Esophagus (tissue), 2 donors: Measurements from ENCODE around the gene KCTD15. TPM values are rescaled to one million over a fixed set of nuclear protein-coding genes. Genes with fewer than 3 reads are reported as not detected.

Experiments used
- H3K27ac ChIP-seq, 2 donors: one replicate each; pipeline ENCODE4 v1.5.1; 2013; ENCODE audit warnings: low read depth in 2 of 2, mild to moderate bottlenecking in 2 of 2, inconsistent platforms in 1 of 2, low read length in 1 of 2, moderate library complexity in 1 of 2
- H3K27me3 ChIP-seq, 2 donors: one replicate each; pipeline ENCODE4 v1.6.1; 2013; ENCODE audit warnings: low read length in 2 of 2, control low read depth in 1 of 2, mild to moderate bottlenecking in 1 of 2; ENCODE audit not compliant: insufficient read depth in 2 of 2, control insufficient read depth in 1 of 2
- H3K36me3 ChIP-seq, 2 donors: one replicate each; pipeline ENCODE4 v1.6.1; 2013; ENCODE audit warnings: low read length in 1 of 2; ENCODE audit not compliant: control insufficient read depth in 2 of 2, insufficient read depth in 2 of 2
- H3K4me1 ChIP-seq, 2 donors: one replicate each; pipeline ENCODE4 v1.6.1; 2013; ENCODE audit warnings: low read length in 1 of 2; ENCODE audit not compliant: control insufficient read depth in 2 of 2, insufficient read depth in 2 of 2
- H3K4me3 ChIP-seq, 2 donors: one replicate each; pipeline ENCODE4 v1.5.1; 2013; ENCODE audit warnings: low read length in 2 of 2, mild to moderate bottlenecking in 2 of 2, low read depth in 1 of 2, moderate library complexity in 1 of 2
- H3K9me3 ChIP-seq, 2 donors: one replicate each; pipeline ENCODE4 v1.6.1; 2013; ENCODE audit warnings: mild to moderate bottlenecking in 2 of 2, low read depth in 1 of 2, low read length in 1 of 2, moderate library complexity in 1 of 2; ENCODE audit not compliant: control insufficient read depth in 2 of 2, insufficient read depth in 1 of 2
- WGBS, 2 donors: extraction: QIAGEN DNeasy Blood & Tissue Kit; methylation state at CpG; one replicate each; pipeline ENCODE4 v1.1.7; 2013; 5-methylcytosine and 5-hydroxymethylcytosine counted together
- polyA plus RNA-seq, 2 donors: library from polyadenylated mRNA; stranded (reverse); fragments of 200-250 nt; gene quantifications; one replicate each; pipeline ENCODE4 v1.2.3, GENCODE V29; 2013
- donor health status: healthy with polysubstance abuse.
- donor health status: Bipolar disorder and iron deficiency.

KCTD15 gene
- polyA plus RNA-seq, 2 donors: 23.8 to 33.1 TPM

GRCh38 chr19:33832633-33833032 is 36.0 kb downstream of the KCTD15 start:
- no peaks in the 10 kb centered on the region for H3K27me3 ChIP-seq
- H3K4me3 ChIP-seq: no peak overlapping the region
- no peaks in the 10 kb centered on the region for H3K4me1 ChIP-seq
- no peak overlapping the region for H3K27ac ChIP-seq
- H3K9me3 ChIP-seq: no peaks in the 10 kb centered on the region
- 62 to 81% methylated on average over 7 of the region's 7 CpGs for WGBS, 2 donors
- H3K36me3 ChIP-seq: no peaks in the 10 kb centered on the region

- no peak overlapping the region for H3K4me3 ChIP-seq
- H3K36me3 ChIP-seq: no peaks in the 10 kb centered on the region
- H3K27ac ChIP-seq: no peak overlapping the region
- H3K9me3 ChIP-seq: no peaks in the 10 kb centered on the region
- H3K27me3 ChIP-seq: no peaks in the 10 kb centered on the region
- H3K4me1 ChIP-seq: no peaks in the 10 kb centered on the region
- WGBS, 2 donors: 78 to 88% methylated on average over 4 of the region's 4 CpGs
Measured at GRCh38 chr19:33840382-33840781, 43.7 kb downstream of the KCTD15 start.

- no peaks in the 10 kb centered on the region for H3K4me1 ChIP-seq
- no peaks in the 10 kb centered on the region for H3K36me3 ChIP-seq
- WGBS, 2 donors: 78 to 89% methylated on average over 4 of the region's 4 CpGs
Measured at GRCh38 chr19:33840783-33841182, 44.1 kb downstream of the KCTD15 start.

GRCh38 chr19:33841685-33842084 is 45.0 kb downstream of the KCTD15 start:
- Histone ChIP-seq H3K4me3 (no peak overlapping the region), H3K27ac (no peak overlapping the region), H3K27me3 (no peaks in the 10 kb centered on the region), H3K9me3 (no peaks in the 10 kb centered on the region), H3K4me1 (no peaks in the 10 kb centered on the region), H3K36me3 (no peaks in the 10 kb centered on the region)
- 76 to 84% methylated on average over 5 of the region's 5 CpGs for WGBS, 2 donors

More at GRCh38 chr19:33840783-33841182, 44.1 kb downstream of the KCTD15 start:
- Histone ChIP-seq H3K27me3 (no peaks in the 10 kb centered on the region), H3K4me3 (no peak overlapping the region), H3K27ac (no peak overlapping the region), H3K9me3 (no peaks in the 10 kb centered on the region)

- no peaks in the 10 kb centered on the region for H3K4me1 ChIP-seq
- H3K9me3 ChIP-seq: no peaks in the 10 kb centered on the region
- H3K4me3 ChIP-seq: no peak overlapping the region
- WGBS, 2 donors: 79 to 81% methylated on average over 3 of the region's 3 CpGs
- H3K27me3 ChIP-seq: no peaks in the 10 kb centered on the region
- H3K36me3 ChIP-seq: no peaks in the 10 kb centered on the region
- no peak overlapping the region for H3K27ac ChIP-seq
Measured at GRCh38 chr19:33844478-33844877, 47.8 kb downstream of the KCTD15 start.

GRCh38 chr19:33845498-33845897 is 48.8 kb downstream of the KCTD15 start:
- Histone ChIP-seq H3K27me3 (no peaks in the 10 kb centered on the region), H3K27ac (no peak overlapping the region), H3K4me3 (no peak overlapping the region), H3K4me1 (no peaks in the 10 kb centered on the region), H3K36me3 (no peaks in the 10 kb centered on the region), H3K9me3 (no peaks in the 10 kb centered on the region)
- 76 to 87% methylated on average over 2 of the region's 2 CpGs for WGBS, 2 donors

- 91 to 94% methylated on average over 5 of the region's 5 CpGs for WGBS, 2 donors
- H3K27me3 ChIP-seq: no peaks in the 10 kb centered on the region
- no peaks in the 10 kb centered on the region for H3K9me3 ChIP-seq
- no peak overlapping the region for H3K27ac ChIP-seq
- H3K4me3 ChIP-seq: no peak overlapping the region
- no peaks in the 10 kb centered on the region for H3K36me3 ChIP-seq
- H3K4me1 ChIP-seq: no peaks in the 10 kb centered on the region
Measured at GRCh38 chr19:33849551-33850147, 53.0 kb downstream of the KCTD15 start.

GRCh38 chr19:33859016-33859415 is 62.3 kb downstream of the KCTD15 start:
- Histone ChIP-seq H3K4me3 (no peak overlapping the region), H3K36me3 (no peaks in the 10 kb centered on the region), H3K27me3 (no peaks in the 10 kb centered on the region), H3K4me1 (peaks cover 0 to 2% of the 10 kb centered on the region in 2 donors), H3K27ac (no peak overlapping the region), H3K9me3 (peaks cover 0 to 2% of the 10 kb centered on the region in 2 donors)
- WGBS, 2 donors: 89 to 90% methylated on average over 17 of the region's 17 CpGs

- no peak overlapping the region for H3K27ac ChIP-seq
- peaks cover 0 to 2% of the 10 kb centered on the region in 2 donors for H3K9me3 ChIP-seq
- H3K4me3 ChIP-seq: no peak overlapping the region
- peaks cover 0 to 4% of the 10 kb centered on the region in 2 donors for H3K4me1 ChIP-seq
- no peaks in the 10 kb centered on the region for H3K36me3 ChIP-seq
- WGBS, 2 donors: 83 to 87% methylated on average over 10 of the region's 10 CpGs
- no peaks in the 10 kb centered on the region for H3K27me3 ChIP-seq
Measured at GRCh38 chr19:33860312-33861090, 63.8 kb downstream of the KCTD15 start.

- H3K27me3 ChIP-seq: no peaks in the 10 kb centered on the region
- 89 to 91% methylated on average over 3 of the region's 3 CpGs for WGBS, 2 donors
- no peak overlapping the region for H3K27ac ChIP-seq
- peaks cover 0 to 4% of the 10 kb centered on the region in 2 donors for H3K4me1 ChIP-seq
- H3K36me3 ChIP-seq: no peaks in the 10 kb centered on the region
- H3K9me3 ChIP-seq: peaks cover 0 to 2% of the 10 kb centered on the region in 2 donors
- H3K4me3 ChIP-seq: no peak overlapping the region
Measured at GRCh38 chr19:33861950-33862349, 65.3 kb downstream of the KCTD15 start.
